Hepatocyte (in vitro differentiated cells): ENCODE results near the gene NAIF1.

Source experiments
- CTCF ChIP-seq: fragments of 200-600 bp; sonication (generic); IDR thresholded peaks from 2 replicates; pipeline ENCODE4 v1.5.1; 2016; ENCODE audit warnings: antibody characterized with exemption, mild to moderate bottlenecking; ENCODE audit not compliant: poor library complexity
- EZH2 ChIP-seq: fragments of 200-600 bp; sonication (generic); IDR thresholded peaks from 2 replicates; pipeline ENCODE4 v1.6.1; 2016; ENCODE audit warnings: antibody characterized with exemption, mild to moderate bottlenecking, borderline replicate concordance
- EZH2phosphoT487 ChIP-seq: fragments of 200-600 bp; sonication (generic); IDR thresholded peaks from one replicate; pipeline ENCODE4 v1.6.1; 2018; ENCODE audit warnings: antibody characterized with exemption, mild to moderate bottlenecking, low read depth, moderate library complexity; ENCODE audit not compliant: unreplicated experiment, severe bottlenecking

- TF ChIP-seq EZH2phosphoT487: no peak
- no peak for TF ChIP-seq CTCF
- no peak for TF ChIP-seq EZH2
Measured at GRCh38 chr9:128025736-128026135, 41.4 kb downstream of the NAIF1 start.
